A673 (cell line): ENCODE measurements around the gene TEX35. TPM values are rescaled to one million over a fixed set of nuclear protein-coding genes. Genes with fewer than 3 reads are reported as not detected.

Experiments used
- BruUV-seq: library from RNA; stranded (reverse); fragments of 400-500 nt; replicated peaks from 2 replicates; lab custom pipeline; 2021; lab: Mats Ljungman, UMichigan
- CTCF ChIA-PET: fragments of 300-600 bp; sonication (Branson Sonifier 250); formaldehyde crosslinking; loops from one replicate; lab custom pipeline; 2022; ENCODE audit warnings: antibody characterized with exemption; lab: Charles Lee
- POLR2A ChIA-PET: fragments of 300-600 bp; sonication (Branson Sonifier 250); formaldehyde crosslinking; loops from one replicate; lab custom pipeline; 2022; ENCODE audit warnings: antibody characterized with exemption; ENCODE audit not compliant: low non-redundant PET; lab: Charles Lee
- DNase-seq: peaks from one replicate; pipeline ENCODE4 v3.0.0-alpha.2; 2015; ENCODE audit warnings: low spot score
- H3K27ac ChIP-seq: fragments of 200-600 bp; sonication (generic); 2 replicates; pipeline ENCODE4 v1.5.1; 2016; ENCODE audit warnings: mixed run types, low read depth, mild to moderate bottlenecking, mixed read lengths, antibody characterized with exemption, low read length; ENCODE audit not compliant: poor library complexity, severe bottlenecking
- H3K27me3 ChIP-seq: fragments of 200-600 bp; sonication (generic); replicated peaks from 2 replicates; pipeline ENCODE4 v1.6.1; 2017; ENCODE audit warnings: mixed run types, low read depth, mild to moderate bottlenecking, mixed read lengths, antibody characterized with exemption, low read length; ENCODE audit not compliant: insufficient read depth, poor library complexity
- H3K36me3 ChIP-seq: fragments of 200-600 bp; sonication (generic); 2 replicates; pipeline ENCODE4 v1.6.1; 2016; ENCODE audit warnings: mixed run types, mild to moderate bottlenecking, mixed read lengths, antibody characterized with exemption, low read length; ENCODE audit not compliant: insufficient read depth, poor library complexity, severe bottlenecking
- H3K4me1 ChIP-seq: fragments of 200-600 bp; sonication (generic); 2 replicates; pipeline ENCODE4 v1.6.1; 2017; ENCODE audit warnings: mixed run types, mild to moderate bottlenecking, mixed read lengths, antibody characterized with exemption, low read length; ENCODE audit not compliant: insufficient read depth, poor library complexity, severe bottlenecking
- H3K4me3 ChIP-seq: fragments of 200-600 bp; sonication (generic); 2 replicates; pipeline ENCODE4 v1.5.1; 2016; ENCODE audit warnings: low read depth, mixed run types, mild to moderate bottlenecking, mixed read lengths, low read length; ENCODE audit not compliant: poor library complexity, severe bottlenecking
- H3K9me3 ChIP-seq: fragments of 200-600 bp; sonication (generic); 2 replicates; pipeline ENCODE4 v1.6.1; 2016; ENCODE audit warnings: mixed run types, low read depth, mild to moderate bottlenecking, mixed read lengths, antibody characterized with exemption, low read length; ENCODE audit not compliant: poor library complexity, severe bottlenecking
- CTCF ChIP-seq: fragments of 300-800, 200-600 bp; sonication (generic); conservative IDR thresholded peaks from 2 replicates; pipeline ENCODE4 v1.5.1; 2017; ENCODE audit warnings: low read depth, mild to moderate bottlenecking, antibody characterized with exemption, low read length, moderate library complexity, mixed read lengths
- EZH2 ChIP-seq: fragments of 200-600 bp; sonication (generic); IDR thresholded peaks from 2 replicates; pipeline ENCODE4 v1.6.1; 2017; ENCODE audit warnings: borderline replicate concordance, low read depth, mild to moderate bottlenecking, mixed read lengths, antibody characterized with exemption, low read length; ENCODE audit not compliant: poor library complexity, severe bottlenecking
- intact Hi-C: fragments of 100-400 bp; cut with micrococcal nuclease; formaldehyde crosslinking; loops from one replicate; pipeline ENCODE4 v1.10.0; 2022; ENCODE audit not compliant: unreplicated experiment
- total RNA-seq: library from RNA; stranded (reverse); gene quantifications from 2 replicates; pipeline ENCODE4 v1.2.3, GENCODE V29; 2021

The TEX35 gene
- total RNA-seq, 1 experiment from 2014 or later = not detected

- no peaks in the 10 kb centered on the region for H3K9me3 ChIP-seq
- H3K27ac ChIP-seq = no peak overlapping the region
- no TSS peak for BruUV-seq
- TF ChIP-seq EZH2 = no peak
- no peak for TF ChIP-seq CTCF
- intact Hi-C loops = no loop called here
- DNase-seq = no peak
- H3K4me1 ChIP-seq = peaks cover 5% of the 10 kb centered on the region
- no peaks in the 10 kb centered on the region for H3K36me3 ChIP-seq
- no peaks in the 10 kb centered on the region for H3K27me3 ChIP-seq
- H3K4me3 ChIP-seq = no peak overlapping the region
- ChIA-PET CTCF (no interaction called here), POLR2A (no interaction called here)
These were observed 3.2 kb downstream of the TEX35 start for GRCh38 chr1:178516110-178516509.

GRCh38 chr1:178518894-178519293 is 6.0 kb downstream of the TEX35 start:
- TF ChIP-seq CTCF (no peak), EZH2 (no peak)
- no peak for DNase-seq
- H3K27ac ChIP-seq = no peak overlapping the region
- no peak overlapping the region for H3K4me3 ChIP-seq
- H3K36me3 ChIP-seq = no peaks in the 10 kb centered on the region
- no peaks in the 10 kb centered on the region for H3K4me1 ChIP-seq
- BruUV-seq = no TSS peak
- CTCF ChIA-PET = no interaction called here
- no peaks in the 10 kb centered on the region for H3K27me3 ChIP-seq
- POLR2A ChIA-PET = no interaction called here
- no peaks in the 10 kb centered on the region for H3K9me3 ChIP-seq
- intact Hi-C loops = no loop called here

- H3K27me3 ChIP-seq = no peaks in the 10 kb centered on the region
- no TSS peak for BruUV-seq
- intact Hi-C loops = no loop called here
- no peaks in the 10 kb centered on the region for H3K4me1 ChIP-seq
- POLR2A ChIA-PET = interaction anchor here (0.6 kb wide), 1 partner anchor 411 kb away, joined by 3 read pairs; no protein-coding TSS in a partner anchor
- H3K4me3 ChIP-seq = no peak overlapping the region
- no peak for DNase-seq
- H3K36me3 ChIP-seq = no peaks in the 10 kb centered on the region
- no peaks in the 10 kb centered on the region for H3K9me3 ChIP-seq
- TF ChIP-seq EZH2 (no peak), CTCF (no peak)
- no peak overlapping the region for H3K27ac ChIP-seq
- CTCF ChIA-PET = no interaction called here
These were observed 7.9 kb downstream of the TEX35 start for GRCh38 chr1:178520803-178521202.
